VCaP (cell line): ENCODE measurements around the gene HMG20B.

Experiments
- H3K27ac ChIP-seq: fragments of 450-650 bp; 2 replicates; pipeline ENCODE4 v1.5.1; 2017
- CTCF ChIP-seq: fragments of 450-650 bp; conservative IDR thresholded peaks from 2 replicates; pipeline ENCODE4 v1.5.1; 2017; ENCODE audit warnings: mild to moderate bottlenecking, moderate library complexity

HMG20B gene

GRCh38 chr19:3613818-3614661 lies 41.3 kb downstream of the HMG20B start:
- TF ChIP-seq CTCF: no peak

GRCh38 chr19:3614858-3615505 lies 42.2 kb downstream of the HMG20B start:
- H3K27ac ChIP-seq: no peak overlapping the region

More at GRCh38 chr19:3613818-3614661, 41.3 kb downstream of the HMG20B start:
- H3K27ac ChIP-seq: no peak overlapping the region

GRCh38 chr19:3615524-3616135 lies 42.9 kb downstream of the HMG20B start:
- TF ChIP-seq CTCF: no peak
- no peak overlapping the region for H3K27ac ChIP-seq

More at GRCh38 chr19:3614858-3615505, 42.2 kb downstream of the HMG20B start:
- no peak for TF ChIP-seq CTCF

GRCh38 chr19:3617463-3617862 lies 44.7 kb downstream of the HMG20B start:
- H3K27ac ChIP-seq: no peak overlapping the region
- TF ChIP-seq CTCF: no peak

- no peak overlapping the region for H3K27ac ChIP-seq
- TF ChIP-seq CTCF: peak; percentile 68
Observed at GRCh38 chr19:3618144-3618810, 45.5 kb downstream of the HMG20B start.

- no peak overlapping the region for H3K27ac ChIP-seq
- peak; percentile 4; the same call in 1 of the 2 replicates for TF ChIP-seq CTCF
Observed at GRCh38 chr19:3618811-3619630, 46.3 kb downstream of the HMG20B start.
